ENCODE measurements around the gene TULP4.
A peak's percentile ranks its signal among the peaks of the same experiment; 100 is the strongest.

Gene TULP4

GRCh38 chr6:158409451-158409850 lies 97.2 kb downstream of the TULP4 start:
- no peak for TF ChIP-seq NFIC (IDR thresholded peaks at IDR 0.05)
- TF ChIP-seq FOXM1 (IDR thresholded peaks at IDR 0.05; ENCODE audit: borderline replicate concordance, low read depth) = no peak
- TF ChIP-seq CEBPB (IDR thresholded peaks at IDR 0.05) = no peak
- TF ChIP-seq CREB1 (IDR thresholded peaks at IDR 0.05; ENCODE audit: low read depth) = no peak

- TF ChIP-seq EGR1 (IDR thresholded peaks at IDR 0.05) = no peak
- no peak for TF ChIP-seq FOXM1 (IDR thresholded peaks at IDR 0.05; ENCODE audit: borderline replicate concordance, low read depth)
- TF ChIP-seq YY1 (IDR thresholded peaks at IDR 0.05; ENCODE audit: low read depth) = no peak
- TF ChIP-seq REST (IDR thresholded peaks at IDR 0.05; ENCODE audit: low read depth) = no peak
- no peak for TF ChIP-seq TAF1 (IDR thresholded peaks at IDR 0.05; ENCODE audit: low read depth)
- no peak for TF ChIP-seq RAD21 (IDR thresholded peaks at IDR 0.05; ENCODE audit: low read depth)
- no peak for TF ChIP-seq TCF12 (IDR thresholded peaks at IDR 0.05; ENCODE audit: low read depth)
- TF ChIP-seq ZBTB7A (IDR thresholded peaks at IDR 0.05; ENCODE audit: low read depth) = no peak
- no peak for TF ChIP-seq USF1 (IDR thresholded peaks at IDR 0.05)
- no peak for TF ChIP-seq CREB1 (IDR thresholded peaks at IDR 0.05; ENCODE audit: low read depth)
- no peak for TF ChIP-seq TEAD4 (IDR thresholded peaks at IDR 0.05)
- no peak for TF ChIP-seq CEBPB (IDR thresholded peaks at IDR 0.05)
- no peak for TF ChIP-seq NFIC (IDR thresholded peaks at IDR 0.05)
- TF ChIP-seq MAX (IDR thresholded peaks at IDR 0.05) = no peak
- TF ChIP-seq EP300 (IDR thresholded peaks at IDR 0.05; ENCODE audit: borderline replicate concordance) = no peak
Measured at GRCh38 chr6:158410784-158411183, 98.5 kb downstream of the TULP4 start.

- no peak for TF ChIP-seq CREB1 (IDR thresholded peaks at IDR 0.05; ENCODE audit: low read depth)
- TF ChIP-seq USF1 (IDR thresholded peaks at IDR 0.05) = no peak
- peak; percentile 28; the same call in 1 of the 2 replicates for TF ChIP-seq MAX (IDR thresholded peaks at IDR 0.05)
- no peak; the same call in 1 of the 2 replicates for TF ChIP-seq NFIC (IDR thresholded peaks at IDR 0.05)
- no peak for TF ChIP-seq TAF1 (IDR thresholded peaks at IDR 0.05; ENCODE audit: low read depth)
- no peak for TF ChIP-seq ZBTB7A (IDR thresholded peaks at IDR 0.05; ENCODE audit: low read depth)
- peak; percentile 39; the same call in 1 of the 2 replicates for TF ChIP-seq TCF12 (IDR thresholded peaks at IDR 0.05; ENCODE audit: low read depth)
- TF ChIP-seq FOXM1 (IDR thresholded peaks at IDR 0.05; ENCODE audit: borderline replicate concordance, low read depth) = no peak
- TF ChIP-seq REST (IDR thresholded peaks at IDR 0.05; ENCODE audit: low read depth) = no peak
- TF ChIP-seq EGR1 (IDR thresholded peaks at IDR 0.05) = no peak
- no peak; the same call in 1 of the 2 replicates for TF ChIP-seq EP300 (IDR thresholded peaks at IDR 0.05; ENCODE audit: borderline replicate concordance)
- no peak for TF ChIP-seq YY1 (IDR thresholded peaks at IDR 0.05; ENCODE audit: low read depth)
- TF ChIP-seq TEAD4 (IDR thresholded peaks at IDR 0.05) = peak; percentile 91
- no peak for TF ChIP-seq CEBPB (IDR thresholded peaks at IDR 0.05)
- TF ChIP-seq RAD21 (IDR thresholded peaks at IDR 0.05; ENCODE audit: low read depth) = no peak
Measured at GRCh38 chr6:158411998-158412397, 99.7 kb downstream of the TULP4 start.

- TF ChIP-seq TCF12 (IDR thresholded peaks at IDR 0.05; ENCODE audit: low read depth) (no peak), USF1 (IDR thresholded peaks at IDR 0.05) (no peak), ZBTB7A (IDR thresholded peaks at IDR 0.05; ENCODE audit: low read depth) (no peak), CEBPB (IDR thresholded peaks at IDR 0.05) (no peak), EP300 (IDR thresholded peaks at IDR 0.05; ENCODE audit: borderline replicate concordance) (no peak), RAD21 (IDR thresholded peaks at IDR 0.05; ENCODE audit: low read depth) (no peak), EGR1 (IDR thresholded peaks at IDR 0.05) (no peak), REST (IDR thresholded peaks at IDR 0.05; ENCODE audit: low read depth) (no peak), TAF1 (IDR thresholded peaks at IDR 0.05; ENCODE audit: low read depth) (no peak), NFIC (IDR thresholded peaks at IDR 0.05) (no peak), YY1 (IDR thresholded peaks at IDR 0.05; ENCODE audit: low read depth) (no peak), TEAD4 (IDR thresholded peaks at IDR 0.05) (no peak), FOXM1 (IDR thresholded peaks at IDR 0.05; ENCODE audit: borderline replicate concordance, low read depth) (no peak), CREB1 (IDR thresholded peaks at IDR 0.05; ENCODE audit: low read depth) (no peak), MAX (IDR thresholded peaks at IDR 0.05) (no peak)
Measured at GRCh38 chr6:158413028-158413427, 100.8 kb downstream of the TULP4 start.
